D341Med (cell line): ENCODE measurements around the gene MMP19.
"Not testable (repeated sequence)": the region's sequence is repeated elsewhere in the genome, so short reads cannot be mapped to it uniquely, and the experiment has no call there.

Source experiments
- DNase-seq: peaks from one replicate; pipeline ENCODE4 v3.0.0; 2012; ENCODE audit warnings: low spot score

The MMP19 gene

DNA sequence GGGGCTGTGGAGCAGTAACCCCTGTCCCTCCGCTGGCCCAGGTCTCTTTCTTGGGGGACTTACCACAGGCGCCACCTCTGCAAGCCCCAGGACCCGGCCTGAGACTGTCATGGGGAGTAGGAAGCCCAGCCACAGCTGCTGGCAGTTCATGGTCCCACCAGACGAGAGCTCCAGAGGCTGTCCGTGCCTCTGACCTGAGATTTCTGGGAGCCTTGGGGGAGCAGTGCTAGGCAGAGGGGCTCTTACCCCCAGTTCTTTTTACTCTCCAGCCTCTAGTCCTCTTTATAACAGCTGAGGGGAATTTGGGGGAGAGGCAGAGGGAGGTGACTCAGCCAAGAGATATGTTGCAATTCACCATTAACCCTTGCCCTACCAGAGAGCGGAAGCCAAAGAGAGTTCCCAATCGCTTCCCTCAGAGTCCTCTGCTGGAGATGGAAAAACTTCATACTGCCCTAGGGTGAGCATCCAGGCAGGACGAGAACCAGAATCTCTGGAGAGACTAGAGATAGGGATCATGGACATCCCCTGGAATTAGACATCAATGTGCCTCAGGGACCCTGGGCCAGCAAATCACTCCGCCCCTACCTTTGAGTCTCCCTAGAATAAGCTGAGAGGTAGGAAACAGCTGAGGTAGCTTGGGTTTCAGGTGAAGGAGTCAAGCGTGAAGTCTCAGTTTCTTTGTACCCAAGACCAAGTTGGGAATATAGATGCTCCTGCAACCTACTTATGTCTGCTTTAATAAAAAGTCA, at the start of gene MMP19:
MMP19 (minus strand) TSS at position 256 of the 749 bp plus-strand sequence; CDS start at position 150, 106 bp downstream.
- no peak for DNase-seq

- no peak for DNase-seq
Measured at GRCh38 chr12:55891310-55891709, 48.6 kb upstream of the MMP19 start.

DNA sequence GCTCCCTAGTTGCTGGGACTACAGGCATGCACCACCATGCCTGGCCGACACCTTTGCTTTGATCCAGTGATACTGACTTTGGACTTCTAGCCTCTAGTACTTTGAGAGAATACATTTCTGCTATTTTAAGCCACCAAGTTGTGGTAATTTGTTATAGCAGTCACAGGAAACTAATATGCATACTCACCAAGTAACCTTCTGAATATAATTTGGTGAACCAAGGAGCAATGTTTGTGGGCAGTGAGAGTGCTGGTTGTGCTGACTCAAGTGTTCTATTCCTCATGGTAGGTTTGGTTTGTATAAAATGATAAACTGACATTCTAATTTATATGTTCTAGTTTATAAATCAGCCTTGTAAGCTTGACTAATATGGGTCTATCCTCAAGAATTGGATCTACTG, 42.4 kb upstream of the MMP19 start:
- no peak for DNase-seq

DNA sequence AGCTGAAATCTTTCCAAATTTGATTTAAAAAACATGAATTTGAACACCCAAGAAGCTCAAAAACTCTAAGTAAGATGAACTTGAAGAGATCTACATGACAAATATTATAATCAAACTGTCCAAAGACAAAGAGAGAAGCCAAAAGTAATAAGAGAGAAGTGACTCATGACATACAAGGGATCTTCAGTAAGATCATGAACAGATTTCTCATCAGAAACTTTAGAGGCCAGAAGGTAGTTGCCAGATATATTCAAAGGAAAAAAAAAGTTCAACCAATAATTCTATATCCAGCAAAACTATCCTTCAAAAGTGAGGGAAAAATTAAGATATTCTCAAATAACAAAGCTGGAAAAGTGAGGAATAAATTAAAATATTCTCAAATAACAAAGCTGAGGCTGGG, 35.1 kb upstream of the MMP19 start:
- DNase-seq, result no peak

GRCh38 chr12:55875704-55876467, 33.1 kb upstream of the MMP19 start:
- DNase-seq, result no peak

DNA sequence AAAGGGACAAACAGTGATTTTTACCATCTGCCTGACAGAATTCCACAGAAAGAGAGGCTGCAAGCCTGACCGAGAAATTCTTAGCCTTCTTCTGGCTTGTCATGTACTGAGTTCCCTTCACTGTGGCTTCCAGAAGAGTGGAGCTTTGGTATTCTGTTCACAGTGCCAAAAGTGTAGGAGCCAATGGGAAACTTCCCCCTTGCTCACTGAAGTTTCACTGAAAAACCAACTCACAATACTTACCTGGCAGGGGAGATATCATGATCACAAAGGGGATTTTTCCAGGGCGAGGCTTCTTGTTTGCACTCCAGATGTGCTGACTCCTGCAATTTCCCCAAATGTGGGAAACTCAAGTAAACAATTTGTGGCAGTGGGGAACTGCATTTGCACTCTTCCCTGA, 31.7 kb upstream of the MMP19 start:
- no peak for DNase-seq

DNA sequence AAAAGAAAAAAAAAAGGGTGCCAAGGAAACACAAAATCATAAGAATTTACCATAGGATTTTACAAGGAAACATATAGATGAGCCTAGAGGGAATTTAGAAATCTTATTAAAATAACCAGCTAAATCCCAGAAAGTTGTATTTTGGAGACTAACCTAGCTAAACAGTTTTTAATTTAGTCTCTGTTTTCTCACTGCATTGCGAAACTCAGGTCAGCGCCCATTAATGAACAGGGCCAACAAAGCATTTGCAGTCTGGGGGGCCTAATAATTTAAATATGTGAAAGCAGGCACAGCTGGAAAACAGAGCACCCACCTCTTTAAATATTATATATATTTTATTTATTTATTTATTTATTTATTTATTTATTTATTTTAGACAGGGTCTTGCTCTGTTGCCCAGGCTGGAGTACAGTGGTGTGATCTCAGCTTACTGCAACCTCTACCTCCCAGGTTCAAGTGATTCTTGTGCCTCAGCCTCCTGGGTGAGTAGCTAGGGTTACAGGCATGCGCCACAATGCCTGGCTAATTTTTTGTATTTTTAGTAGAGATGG, 23.8 kb upstream of the MMP19 start:
- DNase-seq, result not testable (repeated sequence)

DNA sequence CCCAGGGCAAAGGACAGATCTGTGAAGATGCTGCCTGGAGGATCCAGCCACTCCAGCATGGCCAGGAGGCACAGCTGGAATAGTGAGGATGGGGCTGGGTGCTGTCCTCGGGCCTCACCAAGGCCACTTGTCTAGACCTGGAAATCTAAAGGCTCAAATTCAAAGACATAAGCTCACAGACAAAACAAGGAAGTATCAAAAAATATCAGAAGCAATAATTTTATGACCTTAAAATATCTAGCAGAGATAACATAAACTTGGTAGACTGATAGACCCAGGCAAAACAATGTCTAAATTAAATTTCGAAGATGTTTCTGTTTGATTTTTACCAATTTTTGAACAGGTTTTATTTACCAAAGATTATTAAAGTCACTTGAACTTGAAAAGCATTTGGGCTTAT, 22.6 kb upstream of the MMP19 start:
- DNase-seq, result no peak

DNA sequence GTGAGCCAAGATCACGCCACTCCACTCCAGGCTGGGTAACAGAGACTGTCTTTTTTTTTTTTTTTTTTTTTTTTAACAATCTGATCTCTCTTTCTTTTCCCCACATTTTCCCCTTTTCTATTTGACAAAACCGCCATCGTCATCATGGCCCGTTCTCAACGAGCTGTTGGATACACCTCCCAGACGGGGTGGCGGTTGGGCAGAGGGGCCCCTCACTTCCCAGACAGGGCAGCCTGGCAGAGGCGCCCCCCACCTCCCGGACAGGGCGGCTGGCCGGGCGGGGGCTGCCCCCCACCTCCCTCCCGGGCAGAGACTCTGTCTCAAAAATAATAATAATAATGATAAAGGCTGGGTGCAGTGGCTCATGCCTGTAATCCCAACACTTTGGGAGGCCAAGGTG, 20.2 kb upstream of the MMP19 start:
- not testable (repeated sequence) for DNase-seq

DNA sequence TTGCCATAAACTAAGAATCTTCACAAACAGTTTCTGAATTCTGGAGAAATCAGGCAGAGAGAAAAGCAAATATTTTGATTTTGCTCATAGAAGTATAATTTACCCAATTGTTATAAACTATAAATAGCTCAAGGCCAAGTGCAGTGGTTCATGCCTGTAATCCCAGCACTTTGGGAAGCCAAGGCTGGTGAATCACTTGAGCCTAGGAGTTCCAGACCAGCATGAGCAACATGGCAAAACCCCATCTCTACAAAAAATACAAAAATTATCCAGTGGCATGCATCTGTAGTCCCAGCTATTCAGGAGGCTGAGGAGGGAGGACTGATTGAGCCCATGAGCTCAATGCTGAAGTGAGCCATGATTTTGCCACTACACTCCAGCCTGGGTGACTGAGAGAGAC, 19.6 kb upstream of the MMP19 start:
- DNase-seq, result no peak

DNA sequence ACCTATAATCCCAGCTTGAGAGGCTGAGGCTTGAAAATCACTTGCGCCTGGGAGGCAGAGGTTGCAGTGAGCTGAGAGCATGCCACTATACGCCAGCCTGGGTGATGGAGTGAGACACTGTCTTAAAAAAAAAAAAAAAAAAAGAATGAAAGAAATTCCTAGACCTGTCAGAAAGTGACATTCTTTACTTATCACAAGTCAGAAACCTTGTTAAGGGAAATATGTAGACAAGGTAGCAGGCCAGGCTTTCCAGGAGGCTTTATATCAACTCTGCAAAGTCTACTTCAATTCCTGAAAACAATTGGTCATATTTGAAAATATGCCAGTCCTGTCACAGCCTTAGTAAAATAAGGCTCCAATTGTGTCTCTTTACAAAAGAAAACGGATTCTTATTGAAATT, 19.1 kb upstream of the MMP19 start:
- DNase-seq, result no peak

GRCh38 chr12:55861396-55861795, 18.7 kb upstream of the MMP19 start:
- DNase-seq, result no peak

DNA sequence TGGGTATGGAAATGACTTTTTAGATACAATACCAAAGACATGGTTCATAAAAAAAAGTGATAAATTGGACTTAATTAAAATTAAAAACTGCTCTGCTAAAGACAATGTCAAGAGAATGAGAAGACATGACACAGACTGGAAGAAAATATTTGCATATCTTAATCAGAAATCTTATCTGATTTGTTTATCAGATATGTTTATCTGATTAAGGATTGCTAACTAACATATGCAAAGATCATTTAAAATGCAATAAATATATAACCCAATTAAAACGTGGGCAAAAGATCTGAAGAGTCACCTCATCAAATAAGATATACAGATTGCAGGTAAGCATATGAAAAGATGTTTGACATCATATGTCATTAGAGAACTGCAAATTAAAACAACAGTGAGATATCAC, 10.0 kb upstream of the MMP19 start:
- no peak for DNase-seq

GRCh38 chr12:55850893-55851292, 8.2 kb upstream of the MMP19 start:
- no peak for DNase-seq

GRCh38 chr12:55850401-55850800, 7.7 kb upstream of the MMP19 start:
- no peak for DNase-seq

DNA sequence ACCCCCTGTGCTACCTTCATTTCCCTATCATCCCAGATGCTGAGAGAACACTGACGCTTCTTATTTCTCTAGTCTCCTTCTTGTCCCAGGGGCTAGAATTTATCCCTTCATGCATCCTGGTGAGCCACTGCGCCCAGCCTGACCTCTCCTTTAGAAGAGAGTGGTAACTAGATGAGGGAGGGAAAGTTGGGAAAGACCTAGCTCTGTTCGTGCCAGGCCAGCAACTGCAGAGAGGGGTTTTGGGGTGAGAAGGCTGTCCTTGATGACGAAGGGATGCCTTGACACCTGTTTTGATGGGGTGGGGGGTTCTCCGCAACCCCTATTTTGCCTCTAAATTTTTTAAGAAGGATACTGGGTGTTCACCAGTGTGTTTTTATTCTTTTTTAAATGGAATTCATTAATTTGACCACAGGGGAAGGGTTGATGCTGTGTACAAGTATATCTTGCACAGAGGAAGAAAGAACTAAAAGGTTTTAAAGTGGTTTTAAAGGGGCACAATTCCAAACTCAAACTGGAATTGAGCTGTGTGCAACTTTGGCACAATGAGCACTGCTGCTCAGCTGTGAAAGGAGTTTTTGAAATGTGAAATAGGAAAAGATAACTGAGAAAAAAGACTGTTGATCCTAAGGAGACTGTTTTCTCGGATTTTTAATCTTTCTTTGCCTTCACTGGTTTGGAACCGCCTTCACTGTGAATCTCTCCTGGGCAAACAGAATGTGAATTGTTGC, 7.0 kb upstream of the MMP19 start:
- DNase-seq, result no peak

- no peak for DNase-seq
Measured at GRCh38 chr12:55847603-55848291, 5.0 kb upstream of the MMP19 start.

GRCh38 chr12:55847033-55847432, 4.3 kb upstream of the MMP19 start:
- no peak for DNase-seq

GRCh38 chr12:55845785-55846496, 3.2 kb upstream of the MMP19 start:
- peak; percentile 76 for DNase-seq

DNA sequence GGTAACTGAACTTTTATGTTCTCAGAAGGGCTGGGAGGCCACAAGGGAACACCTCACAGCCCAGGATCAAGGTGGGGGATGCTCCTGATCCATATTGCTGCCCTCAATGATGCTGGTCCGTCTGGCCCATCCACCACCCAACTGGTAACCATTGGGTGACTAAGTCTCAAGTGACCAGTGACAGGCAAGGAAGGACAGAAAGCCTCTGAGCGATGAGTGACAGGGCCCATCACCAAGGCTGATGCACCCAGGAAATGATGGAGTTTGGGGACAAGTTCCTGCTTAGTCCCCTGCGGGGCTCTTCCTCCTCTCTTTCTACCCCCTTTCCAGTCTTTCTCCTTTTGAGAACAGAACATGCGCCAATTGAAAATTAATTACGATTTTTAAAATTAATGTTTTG, 2.6 kb upstream of the MMP19 start:
- DNase-seq, result no peak

DNA sequence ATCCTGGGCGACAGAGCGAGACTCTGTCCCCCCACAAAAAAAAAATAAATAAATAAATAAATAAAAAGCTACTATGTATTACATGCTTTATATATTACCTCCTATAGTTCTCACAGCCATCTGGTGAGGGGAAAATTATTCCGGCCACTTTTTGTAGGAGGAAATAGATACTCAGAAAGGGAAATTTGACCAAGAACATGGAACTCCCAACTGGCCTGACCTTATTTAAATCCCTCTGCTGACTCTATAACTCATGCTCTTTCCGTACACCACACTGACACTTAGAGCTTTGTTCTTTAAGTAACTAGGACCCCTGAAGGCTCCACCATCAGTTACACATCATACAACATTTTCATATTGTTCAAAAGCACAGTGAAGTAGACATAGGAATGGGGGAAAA, 2.2 kb upstream of the MMP19 start:
- DNase-seq, result no peak
